Measurements from ENCODE around the gene C1QTNF4. TPM values are rescaled to one million over a fixed set of nuclear protein-coding genes. Genes with fewer than 3 reads are reported as not detected.

The C1QTNF4 gene
- total and polyA plus RNA-seq, 2 of the 13 experiments (the other 11 are each of a cell fraction or from before 2014, with no cell fraction given) = not detected

DNA sequence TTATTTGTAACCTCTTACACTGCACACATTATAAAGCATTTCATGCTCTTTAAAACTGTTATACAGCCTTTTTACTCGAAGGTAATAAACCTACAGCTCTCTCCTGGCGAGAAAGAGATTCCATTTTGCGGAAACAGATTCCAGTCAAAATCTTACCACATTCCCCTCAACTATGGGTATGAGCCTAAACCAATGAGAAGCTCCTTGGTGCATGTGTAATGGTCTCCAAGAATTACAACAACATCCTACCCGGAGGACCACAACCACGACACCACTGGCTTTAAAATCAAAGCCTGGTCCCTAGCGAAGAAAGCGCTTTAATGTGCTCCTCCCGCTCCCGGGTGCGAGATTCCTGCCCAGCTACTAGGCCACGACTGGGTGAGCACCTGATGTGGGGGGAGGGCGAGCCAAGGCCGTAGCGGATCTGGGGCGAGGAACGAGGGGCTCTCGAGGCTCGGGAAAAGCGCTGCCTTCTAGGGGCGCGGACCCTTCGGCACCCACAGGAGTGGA is 42.1 kb downstream of the C1QTNF4 start (continued):
- TF ChIP-seq JDP2 (CRISPR knock-in tag; IDR thresholded peaks at IDR 0.05; ENCODE audit: borderline replicate concordance) (no peak), MIER3 (CRISPR knock-in tag; IDR thresholded peaks at IDR 0.05; ENCODE audit: borderline replicate concordance) (no peak), ESRRA (CRISPR knock-in tag; IDR thresholded peaks at IDR 0.05; ENCODE audit: low read depth) (no peak), CREB3 (CRISPR knock-in tag; IDR thresholded peaks at IDR 0.05) (no peak), ZNF414 (CRISPR knock-in tag; IDR thresholded peaks at IDR 0.05) (no peak), TSC22D2 (CRISPR knock-in tag; IDR thresholded peaks at IDR 0.05; ENCODE audit: borderline replicate concordance) (peak; percentile 7; the same call in 1 of the 2 replicates), ZNF781 (CRISPR knock-in tag; IDR thresholded peaks at IDR 0.05; ENCODE audit: borderline replicate concordance, not compliant biosample characterization) (no peak), ZNF317 (CRISPR knock-in tag; IDR thresholded peaks at IDR 0.05) (no peak), CEBPB (IDR thresholded peaks at IDR 0.05; ENCODE audit: borderline replicate concordance, low read depth, low read length) (no peak), GATA4 (IDR thresholded peaks at IDR 0.05; ENCODE audit: borderline replicate concordance, low read depth) (no peak), MEIS2 (CRISPR knock-in tag; IDR thresholded peaks at IDR 0.05) (no peak), ZBTB1 (CRISPR knock-in tag; IDR thresholded peaks at IDR 0.05; ENCODE audit: borderline replicate concordance) (no peak), CAMTA2 (CRISPR knock-in tag; IDR thresholded peaks at IDR 0.05; ENCODE audit: borderline replicate concordance) (no peak), JUN (CRISPR knock-in tag; IDR thresholded peaks at IDR 0.05) (no peak), NFATC3 (CRISPR knock-in tag; IDR thresholded peaks at IDR 0.05) (no peak), PRDM4 (CRISPR knock-in tag; IDR thresholded peaks at IDR 0.05; ENCODE audit: borderline replicate concordance) (no peak), BRD4 (CRISPR knock-in tag; IDR thresholded peaks at IDR 0.05) (no peak)
- TF ChIP-seq, protein P1, sequence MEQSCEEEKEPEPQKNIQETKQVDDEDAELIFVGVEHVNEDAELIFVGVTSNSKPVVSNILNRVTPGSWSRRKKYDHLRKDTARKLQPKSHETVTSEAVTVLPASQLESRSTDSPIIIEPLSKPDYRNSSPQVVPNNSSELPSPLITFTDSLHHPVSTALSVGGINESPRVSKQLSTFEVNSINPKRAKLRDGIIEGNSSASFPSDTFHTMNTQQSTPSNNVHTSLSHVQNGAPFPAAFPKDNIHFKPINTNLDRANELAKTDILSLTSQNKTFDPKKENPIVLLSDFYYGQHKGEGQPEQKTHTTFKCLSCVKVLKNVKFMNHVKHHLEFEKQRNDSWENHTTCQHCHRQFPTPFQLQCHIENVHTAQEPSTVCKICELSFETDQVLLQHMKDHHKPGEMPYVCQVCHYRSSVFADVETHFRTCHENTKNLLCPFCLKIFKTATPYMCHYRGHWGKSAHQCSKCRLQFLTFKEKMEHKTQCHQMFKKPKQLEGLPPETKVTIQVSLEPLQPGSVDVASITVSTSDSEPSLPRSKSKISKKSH (CRISPR knock-in tag; IDR thresholded peaks at IDR 0.05; ENCODE audit: borderline replicate concordance) = 0 out of 2 replicates have a peak, but pooled peaks have one; percentile 57
- TF ChIP-seq, protein P2, sequence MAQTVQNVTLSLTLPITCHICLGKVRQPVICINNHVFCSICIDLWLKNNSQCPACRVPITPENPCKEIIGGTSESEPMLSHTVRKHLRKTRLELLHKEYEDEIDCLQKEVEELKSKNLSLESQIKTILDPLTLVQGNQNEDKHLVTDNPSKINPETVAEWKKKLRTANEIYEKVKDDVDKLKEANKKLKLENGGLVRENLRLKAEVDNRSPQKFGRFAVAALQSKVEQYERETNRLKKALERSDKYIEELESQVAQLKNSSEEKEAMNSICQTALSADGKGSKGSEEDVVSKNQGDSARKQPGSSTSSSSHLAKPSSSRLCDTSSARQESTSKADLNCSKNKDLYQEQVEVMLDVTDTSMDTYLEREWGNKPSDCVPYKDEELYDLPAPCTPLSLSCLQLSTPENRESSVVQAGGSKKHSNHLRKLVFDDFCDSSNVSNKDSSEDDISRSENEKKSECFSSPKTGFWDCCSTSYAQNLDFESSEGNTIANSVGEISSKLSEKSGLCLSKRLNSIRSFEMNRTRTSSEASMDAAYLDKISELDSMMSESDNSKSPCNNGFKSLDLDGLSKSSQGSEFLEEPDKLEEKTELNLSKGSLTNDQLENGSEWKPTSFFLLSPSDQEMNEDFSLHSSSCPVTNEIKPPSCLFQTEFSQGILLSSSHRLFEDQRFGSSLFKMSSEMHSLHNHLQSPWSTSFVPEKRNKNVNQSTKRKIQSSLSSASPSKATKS (CRISPR knock-in tag; IDR thresholded peaks at IDR 0.05) = no peak
- TF ChIP-seq, protein P3, sequence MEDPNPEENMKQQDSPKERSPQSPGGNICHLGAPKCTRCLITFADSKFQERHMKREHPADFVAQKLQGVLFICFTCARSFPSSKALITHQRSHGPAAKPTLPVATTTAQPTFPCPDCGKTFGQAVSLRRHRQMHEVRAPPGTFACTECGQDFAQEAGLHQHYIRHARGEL (CRISPR knock-in tag; IDR thresholded peaks at IDR 0.05) = no peak
